Thyroid gland (tissue), 4 donors: ENCODE measurements around the gene PPM1H. TPM values are rescaled to one million over a fixed set of nuclear protein-coding genes. Genes with fewer than 3 reads are reported as not detected.

Experiments used
- DNase-seq, 2 donors: peaks; one replicate each; pipeline ENCODE4 v3.0.0-alpha.2; 2019
- H3K27ac ChIP-seq, 3 donors: fragments of 200-600 bp; sonication (generic); 1 replicate in 2 of 3; 2 replicates in 1 of 3; pipeline ENCODE4 v1.5.1; 2016 to 2019; ENCODE audit warnings: mild to moderate bottlenecking in 1 of 3, moderate library complexity in 1 of 3
- H3K27me3 ChIP-seq: fragments of 200-600 bp; sonication (generic); one replicate; pipeline ENCODE4 v1.5.1; 2019
- H3K36me3 ChIP-seq, 2 donors: fragments of 200-600 bp; sonication (generic); one replicate each; pipeline ENCODE4 v1.5.1; 2016 to 2019
- H3K4me1 ChIP-seq, 2 donors: fragments of 200-600 bp; sonication (generic); one replicate each; pipeline ENCODE4 v1.5.1; 2017 to 2019
- H3K4me3 ChIP-seq, 3 donors: fragments of 200-600 bp; sonication (generic); replicated peaks in 1 of 3; 1 replicate in 2 of 3; 2 replicates in 1 of 3; pipeline ENCODE4 v1.5.1; 2016; ENCODE audit warnings: mild to moderate bottlenecking in 1 of 3
- H3K9me3 ChIP-seq: fragments of 200-600 bp; sonication (generic); one replicate; pipeline ENCODE4 v1.5.1; 2017
- CTCF ChIP-seq, 6 experiments: fragments of 200-600 bp in 3 of 6; fragments of 450-650 bp in 3 of 6; sonication (generic) in 3 of 6; IDR thresholded peaks; one replicate each; pipeline ENCODE4 v1.5.1; 2016 to 2019; ENCODE audit warnings: antibody characterized with exemption in 6 of 6, mild to moderate bottlenecking in 2 of 6, inconsistent platforms in 1 of 6, moderate library complexity in 1 of 6
- POLR2A ChIP-seq, 2 donors: fragments of 450-650 bp; IDR thresholded peaks; one replicate each; pipeline ENCODE4 v1.6.1; 2017; ENCODE audit warnings: antibody characterized with exemption in 2 of 2, mild to moderate bottlenecking in 2 of 2, moderate library complexity in 1 of 2
- WGBS, 2 donors: methylation state at CpG; one replicate each; pipeline ENCODE4 v1.1.5; 2017; 5-methylcytosine and 5-hydroxymethylcytosine counted together
- intact Hi-C: fragments of 100-400 bp; cut with DNase I; formaldehyde crosslinking; loops from one replicate; pipeline ENCODE4 v1.15.1; 2023
- total RNA-seq, 4 donors: library from RNA; depleted of rRNA; stranded (reverse); fragments of >200 nt; gene quantifications; one replicate each; pipeline ENCODE4 v1.2.3, GENCODE V29; 2016

Gene PPM1H
- total RNA-seq, 4 donors from 2014 or later, result 3.9 to 12.7 (median 9.0) TPM

- Histone ChIP-seq H3K4me1 (peaks cover 20 to 36% of the 10 kb centered on the region in 2 donors), H3K4me3 (no peak overlapping the region), H3K36me3 (no peaks in the 10 kb centered on the region), H3K9me3 (no peaks in the 10 kb centered on the region), H3K27ac (no peak overlapping the region), H3K27me3 (no peaks in the 10 kb centered on the region)
- 76 to 90% methylated on average over 4 of the region's 4 CpGs for WGBS, 2 donors
- intact Hi-C loops, result no loop called here
- no peak for TF ChIP-seq POLR2A (IDR thresholded peaks at IDR 0.05)
- no peak for TF ChIP-seq CTCF (IDR thresholded peaks at IDR 0.05)
- no peak for DNase-seq
Observed at GRCh38 chr12:62629413-62629812, 305.5 kb downstream of the PPM1H start.

- 93 to 100% methylated on average over 2 of the region's 2 CpGs for WGBS, 2 donors
- peaks cover 16 to 26% of the 10 kb centered on the region in 2 donors for H3K4me1 ChIP-seq
- no peak overlapping the region for H3K4me3 ChIP-seq
- H3K27me3 ChIP-seq, result no peaks in the 10 kb centered on the region
- no peaks in the 10 kb centered on the region for H3K36me3 ChIP-seq
- H3K9me3 ChIP-seq, result no peaks in the 10 kb centered on the region
- intact Hi-C loops, result no loop called here
- no peak for TF ChIP-seq POLR2A (IDR thresholded peaks at IDR 0.05)
- TF ChIP-seq CTCF (IDR thresholded peaks at IDR 0.05), result no peak
- DNase-seq, result no peak
- no peak overlapping the region for H3K27ac ChIP-seq
Observed at GRCh38 chr12:62627181-62627580, 307.8 kb downstream of the PPM1H start.

- WGBS, 2 donors, result 59 to 63% methylated on average over 2 of the region's 2 CpGs
- Histone ChIP-seq H3K27ac (peak overlapping the region; percentile 41 to 62 (median 48)), H3K36me3 (no peaks in the 10 kb centered on the region), H3K9me3 (no peaks in the 10 kb centered on the region), H3K4me3 (no peak overlapping the region), H3K27me3 (no peaks in the 10 kb centered on the region), H3K4me1 (peaks cover 6 to 10% of the 10 kb centered on the region in 2 donors)
- intact Hi-C loops, result no loop called here
- peak; percentile 60 to 63 for DNase-seq
- TF ChIP-seq CTCF (IDR thresholded peaks at IDR 0.05), result no peak
- peak in 1 of 2 donors; percentile 8 for TF ChIP-seq POLR2A (IDR thresholded peaks at IDR 0.05)
Observed at GRCh38 chr12:62625228-62625627, 309.7 kb downstream of the PPM1H start.

GRCh38 chr12:62622177-62622576, 312.8 kb downstream of the PPM1H start:
- WGBS, 2 donors, result 69 to 81% methylated on average over 2 of the region's 2 CpGs
- H3K4me3 ChIP-seq, result no peak overlapping the region
- H3K4me1 ChIP-seq, result peaks cover 0 to 10% of the 10 kb centered on the region in 2 donors
- intact Hi-C loops, result no loop called here
- H3K27me3 ChIP-seq, result no peaks in the 10 kb centered on the region
- TF ChIP-seq POLR2A (IDR thresholded peaks at IDR 0.05) (no peak), CTCF (IDR thresholded peaks at IDR 0.05) (no peak)
- H3K9me3 ChIP-seq, result no peaks in the 10 kb centered on the region
- no peak overlapping the region for H3K27ac ChIP-seq
- no peak for DNase-seq
- H3K36me3 ChIP-seq, result no peaks in the 10 kb centered on the region

GRCh38 chr12:62621101-62621638, 313.8 kb downstream of the PPM1H start:
- no peaks in the 10 kb centered on the region for H3K9me3 ChIP-seq
- H3K4me1 ChIP-seq, result peaks cover 0 to 10% of the 10 kb centered on the region in 2 donors
- 77 to 81% methylated on average over 8 of the region's 8 CpGs for WGBS, 2 donors
- H3K4me3 ChIP-seq, result no peak overlapping the region
- no peak for DNase-seq
- no peak overlapping the region for H3K27ac ChIP-seq
- H3K36me3 ChIP-seq, result no peaks in the 10 kb centered on the region
- no peaks in the 10 kb centered on the region for H3K27me3 ChIP-seq
- TF ChIP-seq CTCF (IDR thresholded peaks at IDR 0.05), result no peak
- no peak for TF ChIP-seq POLR2A (IDR thresholded peaks at IDR 0.05)
- intact Hi-C loops, result no loop called here
